Measurements from ENCODE around the gene GATD1.
A peak's percentile ranks its signal among the peaks of the same experiment; 100 is the strongest.

The GATD1 gene, protein sequence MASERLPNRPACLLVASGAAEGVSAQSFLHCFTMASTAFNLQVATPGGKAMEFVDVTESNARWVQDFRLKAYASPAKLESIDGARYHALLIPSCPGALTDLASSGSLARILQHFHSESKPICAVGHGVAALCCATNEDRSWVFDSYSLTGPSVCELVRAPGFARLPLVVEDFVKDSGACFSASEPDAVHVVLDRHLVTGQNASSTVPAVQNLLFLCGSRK

DNA sequence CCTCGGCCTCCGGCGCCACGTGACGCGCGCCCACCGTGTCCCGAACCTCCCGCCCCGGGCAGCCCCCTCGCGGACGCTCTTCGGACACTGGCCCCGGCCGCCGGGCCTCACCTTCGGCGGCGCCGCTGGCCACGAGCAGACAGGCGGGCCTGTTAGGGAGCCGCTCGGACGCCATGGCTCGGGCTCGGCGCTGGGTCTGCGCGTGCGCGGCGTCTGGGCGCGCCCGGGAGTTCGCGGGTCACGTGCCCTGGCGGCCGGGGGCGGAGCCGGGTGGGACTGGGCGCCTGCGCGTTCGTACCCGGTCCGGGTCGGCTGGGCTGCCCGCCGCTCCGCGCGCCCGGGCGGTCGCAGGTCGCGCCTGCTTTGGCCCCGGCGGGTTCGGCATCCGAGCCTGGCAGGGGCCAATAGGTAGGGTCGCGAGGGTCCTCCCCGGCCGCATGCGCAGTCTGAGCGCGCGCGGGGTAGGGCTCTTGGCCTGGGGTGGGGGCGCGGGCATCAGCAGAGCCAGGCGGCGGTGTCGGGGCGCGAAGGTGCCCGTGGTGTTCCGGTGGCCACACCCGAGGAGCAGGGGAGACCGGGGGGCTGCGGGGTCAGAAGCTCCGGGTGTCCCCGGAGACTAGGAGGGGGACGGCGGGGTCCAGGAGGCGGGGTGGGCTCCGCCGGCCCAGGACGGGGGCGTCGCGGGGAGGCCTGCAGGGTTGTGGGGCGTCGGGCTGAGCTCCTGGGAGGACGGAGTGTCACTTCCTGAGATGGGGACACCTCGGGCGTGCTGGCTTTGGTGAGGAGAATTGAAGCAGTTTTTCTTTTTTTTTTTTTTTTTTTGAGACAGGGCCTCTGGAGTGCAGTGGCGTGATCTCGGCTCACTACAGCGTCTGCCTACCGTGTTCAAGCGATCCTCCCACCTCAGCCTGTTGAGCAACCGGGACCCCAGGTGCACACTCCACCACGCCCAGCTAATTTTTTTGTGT, at the start of gene GATD1:
GATD1 (minus strand) TSS at position 200 of the 968 bp plus-strand sequence; CDS start at position 175, 25 bp downstream.
- DNase-seq (ENCODE audit: low read depth in 2 of 2), result peak; percentile 86 to 93

DNA sequence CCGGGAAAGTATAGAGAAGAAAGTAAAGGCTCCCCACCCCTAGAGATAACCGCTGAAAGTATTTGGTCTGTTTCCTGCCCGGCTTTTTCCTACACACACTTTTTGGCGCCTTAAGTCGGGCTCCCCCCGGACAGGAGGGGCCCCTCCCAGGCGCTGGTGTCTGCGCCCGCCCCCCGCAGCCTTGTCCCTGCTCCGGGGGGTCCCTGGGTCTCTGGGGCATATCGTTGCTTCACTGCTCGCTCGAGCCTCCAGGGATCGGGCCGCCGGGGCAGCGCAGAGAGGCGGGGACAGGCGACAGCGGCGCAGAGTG, 49.5 kb upstream of the GATD1 start:
- DNase-seq (ENCODE audit: low read depth in 2 of 2), result no peak

DNA sequence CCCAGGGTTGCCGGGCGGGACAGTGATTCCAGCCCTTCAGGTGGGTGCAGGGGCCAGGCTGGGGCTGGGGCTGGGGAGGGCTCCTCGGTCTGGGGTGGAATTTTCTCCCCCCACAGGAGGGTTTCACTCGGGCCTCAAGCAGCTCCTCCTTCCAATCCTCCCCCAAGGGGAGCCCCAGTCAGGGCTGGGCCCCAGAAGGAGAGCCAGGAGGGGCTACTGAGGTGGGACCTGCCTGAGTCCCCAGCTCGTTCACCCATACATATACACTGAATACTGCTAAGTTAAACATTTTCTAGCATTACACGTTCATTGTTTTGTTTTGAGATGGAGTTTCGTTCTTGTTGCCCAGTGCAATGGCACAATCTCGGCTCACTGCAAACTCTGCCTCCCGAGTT, 48.9 kb upstream of the GATD1 start:
- DNase-seq (ENCODE audit: low read depth in 2 of 2), result no peak

DNA sequence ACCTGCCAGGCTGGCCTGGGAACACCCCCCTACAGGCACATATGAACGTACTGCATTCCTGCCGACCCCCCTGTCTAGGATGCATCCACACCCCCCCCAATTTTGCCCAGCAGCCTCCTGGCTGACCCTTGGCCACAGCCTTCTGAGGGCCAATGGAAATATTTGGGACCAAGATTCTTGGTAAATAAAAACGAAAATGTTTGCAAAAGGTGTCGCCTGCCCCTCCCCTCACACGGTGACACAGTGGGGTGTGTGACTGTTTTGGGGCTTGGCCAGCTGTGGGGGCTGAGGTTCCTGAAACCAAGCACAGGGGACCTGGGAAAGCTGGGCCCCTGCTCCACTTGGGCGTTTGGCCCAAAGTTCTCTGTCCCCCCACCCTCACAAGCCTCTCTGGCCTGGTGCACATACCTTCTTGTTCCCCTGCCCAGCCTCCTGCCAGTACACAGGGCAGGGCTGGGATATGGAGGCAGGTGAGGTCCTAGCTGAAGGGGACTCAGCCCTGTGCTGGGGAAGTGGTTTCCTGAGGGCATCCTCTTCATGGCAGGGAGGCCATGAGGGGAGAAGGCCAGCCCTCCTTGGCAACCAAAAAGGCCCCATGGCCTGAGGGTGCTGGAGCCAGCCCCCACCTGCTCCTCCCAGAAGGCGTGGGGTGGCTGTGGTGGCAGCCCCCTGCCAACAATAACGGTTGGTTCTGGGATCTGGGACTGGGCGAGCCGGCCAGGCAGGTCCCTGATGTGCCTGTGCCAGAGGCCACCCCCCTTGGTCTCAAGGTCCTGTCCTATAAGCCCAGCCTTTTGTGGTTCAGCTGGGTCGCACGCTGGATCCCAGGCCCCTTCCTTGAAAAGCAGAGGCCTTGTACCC, 48.3 kb upstream of the GATD1 start:
- no peak for DNase-seq (ENCODE audit: low read depth in 2 of 2)

DNA sequence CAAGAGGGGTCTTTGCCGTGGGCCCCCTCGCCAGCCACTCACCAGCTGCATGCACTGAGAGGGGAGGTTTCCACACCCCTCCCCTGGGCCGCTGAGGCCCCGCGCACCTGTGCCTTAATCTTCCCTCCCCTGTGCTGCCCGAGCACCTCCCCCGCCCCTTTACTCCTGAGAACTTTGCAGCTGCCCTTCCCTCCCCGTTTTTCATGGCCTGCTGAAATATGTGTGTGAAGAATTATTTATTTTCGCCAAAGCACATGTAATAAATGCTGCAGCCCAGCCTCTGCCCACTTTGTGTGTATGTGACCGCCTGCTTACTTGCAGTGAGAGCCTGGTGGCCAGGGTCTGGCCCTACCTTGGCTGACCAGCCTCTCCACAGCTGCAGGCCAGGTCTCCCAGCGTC, 47.7 kb upstream of the GATD1 start:
- no peak for DNase-seq (ENCODE audit: low read depth in 2 of 2)

DNA sequence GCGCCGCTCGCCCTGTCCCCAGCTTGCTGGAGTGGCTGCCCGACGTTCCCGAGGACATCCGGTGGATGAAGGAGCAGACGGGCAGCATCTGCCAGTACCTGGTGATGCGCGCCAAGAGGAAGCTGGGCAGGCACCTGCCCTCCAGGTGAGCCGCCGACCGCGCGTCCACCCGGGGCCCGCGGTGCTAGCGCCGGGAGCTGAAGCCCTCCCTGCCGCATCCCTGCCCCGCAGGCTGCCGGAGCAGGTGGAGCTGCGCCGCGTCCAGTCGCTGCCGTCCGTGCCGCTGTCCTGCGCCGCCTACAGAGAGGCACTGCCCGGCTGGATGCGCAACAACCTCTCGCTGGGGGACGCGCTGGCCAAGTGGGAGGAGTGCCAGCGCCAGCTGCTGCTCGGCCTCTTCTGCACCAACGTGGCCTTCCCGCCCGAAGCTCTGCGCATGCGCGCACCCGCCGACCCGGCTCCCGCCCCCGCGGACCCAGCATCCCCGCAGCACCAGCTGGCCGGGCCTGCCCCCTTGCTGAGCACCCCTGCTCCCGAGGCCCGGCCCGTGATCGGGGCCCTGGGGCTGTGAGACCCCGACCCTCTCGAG, 47.1 kb upstream of the GATD1 start:
- no peak for DNase-seq (ENCODE audit: low read depth in 2 of 2)

DNA sequence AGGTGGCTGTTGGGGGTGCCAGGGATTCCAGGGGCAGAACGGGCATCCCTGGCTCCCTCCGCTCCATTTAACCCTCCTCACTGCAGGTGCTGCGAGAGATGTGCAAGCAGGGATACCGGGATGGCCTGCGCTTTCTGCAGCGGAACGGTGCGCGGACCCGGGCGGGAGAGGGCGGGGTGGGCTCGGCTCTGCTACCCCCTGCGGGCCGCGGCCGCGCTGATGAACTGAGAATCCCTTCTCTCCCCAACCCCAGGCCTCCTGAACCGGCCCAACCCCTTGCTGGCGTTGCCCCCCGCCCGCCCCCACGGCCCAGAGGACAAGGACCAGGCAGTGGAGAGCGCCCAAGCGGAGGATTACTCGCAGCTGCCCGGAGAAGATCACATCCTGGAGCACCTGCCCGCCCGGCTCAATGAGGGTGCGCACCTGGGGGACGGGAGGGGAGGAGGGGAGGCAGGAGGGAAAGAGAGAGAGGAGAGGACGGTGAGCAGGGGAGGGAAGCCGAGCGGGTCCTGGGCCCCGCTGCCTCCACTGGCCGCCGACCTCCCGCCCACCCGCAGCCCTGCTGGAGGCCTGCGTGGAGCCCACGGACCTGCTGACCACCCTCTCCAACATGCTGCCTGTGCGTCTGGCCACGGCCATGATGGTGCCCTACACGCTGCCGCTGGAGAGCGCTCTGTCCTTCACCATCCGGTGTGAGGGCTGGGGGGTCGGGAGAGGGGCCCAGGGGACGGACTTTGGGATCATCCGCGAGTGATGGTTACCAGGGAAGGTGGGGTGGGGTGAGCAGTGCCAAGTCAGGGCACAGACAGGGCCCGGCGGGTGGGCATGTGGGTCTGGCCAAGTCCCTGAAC, 46.4 kb upstream of the GATD1 start:
- DNase-seq (ENCODE audit: low read depth in 2 of 2), result no peak

DNA sequence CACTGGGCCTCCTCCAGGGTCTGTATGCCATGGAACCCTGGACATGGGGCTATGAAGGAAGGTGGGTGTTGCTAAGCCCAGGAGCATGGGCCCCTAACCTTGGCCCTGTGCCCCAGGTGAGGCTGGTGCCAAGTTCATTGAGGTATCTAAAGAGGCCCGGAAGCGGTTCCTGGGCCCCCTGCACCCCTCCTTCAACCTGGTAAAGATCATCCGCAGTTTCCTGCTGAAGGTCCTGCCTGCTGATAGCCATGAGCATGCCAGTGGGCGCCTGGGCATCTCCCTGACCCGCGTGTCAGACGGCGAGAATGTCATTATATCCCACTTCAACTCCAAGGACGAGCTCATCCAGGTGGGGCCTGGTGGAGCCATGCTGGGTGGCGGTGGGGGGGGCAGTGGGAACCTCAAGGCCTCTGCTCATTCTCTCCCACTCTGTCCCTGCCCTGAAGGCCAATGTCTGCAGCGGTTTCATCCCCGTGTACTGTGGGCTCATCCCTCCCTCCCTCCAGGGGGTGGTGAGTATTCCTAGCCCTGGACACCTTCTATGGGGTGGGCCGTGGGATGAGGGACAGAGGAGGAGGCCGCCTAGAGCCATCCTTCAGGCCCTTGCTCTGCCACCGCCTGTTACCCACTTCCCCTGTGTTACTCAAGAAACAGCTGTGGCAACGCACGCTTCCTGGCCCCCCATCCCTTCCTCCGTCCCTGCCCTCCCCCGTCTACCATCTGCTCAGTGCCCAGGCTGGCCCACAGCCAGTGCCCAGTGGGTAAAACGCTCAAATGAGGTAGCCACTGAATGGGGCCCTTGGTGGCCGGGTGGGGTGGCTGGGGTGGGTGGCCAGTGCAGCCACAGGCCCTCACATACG, 44.5 kb upstream of the GATD1 start:
- DNase-seq (ENCODE audit: low read depth in 2 of 2), result no peak

DNA sequence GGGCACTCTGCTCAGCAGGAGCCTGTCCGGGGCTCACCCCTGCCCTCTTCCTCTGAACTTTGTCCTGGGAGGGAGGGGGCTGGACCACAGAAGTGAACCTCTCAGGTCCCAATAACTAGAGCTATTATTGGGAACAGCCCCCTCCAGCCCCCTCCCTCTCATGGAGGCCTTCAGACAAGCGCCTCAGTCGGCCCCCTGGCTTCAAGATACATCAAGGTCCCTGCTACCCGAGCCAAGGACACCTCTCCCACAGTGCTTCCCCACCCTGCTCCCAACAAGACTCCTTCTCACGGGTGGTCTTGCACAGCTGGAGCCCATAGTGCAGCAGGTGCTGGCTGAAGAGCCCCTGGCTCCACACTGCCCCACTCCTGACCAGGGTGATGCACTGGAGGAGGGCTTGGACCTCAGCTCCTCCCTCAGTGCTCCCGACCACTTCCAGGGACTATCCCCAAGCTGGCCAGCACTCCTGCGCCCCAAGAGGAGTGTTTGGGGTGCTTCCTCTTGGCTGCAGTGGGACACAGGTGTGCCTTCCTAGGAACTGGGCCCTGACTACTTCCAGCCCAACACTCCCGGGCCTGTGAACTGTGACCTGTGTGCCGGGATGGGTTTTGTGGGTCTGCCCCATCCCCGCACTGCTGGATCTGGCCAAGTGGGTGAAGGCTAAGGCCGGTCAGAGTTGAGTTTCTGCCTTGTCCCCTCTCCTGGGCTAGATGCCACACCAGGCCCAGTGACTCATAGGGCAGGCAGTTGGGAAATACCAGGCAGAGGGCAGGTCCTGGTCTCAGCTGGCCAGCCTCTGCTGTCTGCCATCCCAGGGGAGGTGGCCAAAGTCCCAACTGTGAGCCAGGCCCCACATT, 43.6 kb upstream of the GATD1 start:
- DNase-seq (ENCODE audit: low read depth in 2 of 2), result no peak

DNA sequence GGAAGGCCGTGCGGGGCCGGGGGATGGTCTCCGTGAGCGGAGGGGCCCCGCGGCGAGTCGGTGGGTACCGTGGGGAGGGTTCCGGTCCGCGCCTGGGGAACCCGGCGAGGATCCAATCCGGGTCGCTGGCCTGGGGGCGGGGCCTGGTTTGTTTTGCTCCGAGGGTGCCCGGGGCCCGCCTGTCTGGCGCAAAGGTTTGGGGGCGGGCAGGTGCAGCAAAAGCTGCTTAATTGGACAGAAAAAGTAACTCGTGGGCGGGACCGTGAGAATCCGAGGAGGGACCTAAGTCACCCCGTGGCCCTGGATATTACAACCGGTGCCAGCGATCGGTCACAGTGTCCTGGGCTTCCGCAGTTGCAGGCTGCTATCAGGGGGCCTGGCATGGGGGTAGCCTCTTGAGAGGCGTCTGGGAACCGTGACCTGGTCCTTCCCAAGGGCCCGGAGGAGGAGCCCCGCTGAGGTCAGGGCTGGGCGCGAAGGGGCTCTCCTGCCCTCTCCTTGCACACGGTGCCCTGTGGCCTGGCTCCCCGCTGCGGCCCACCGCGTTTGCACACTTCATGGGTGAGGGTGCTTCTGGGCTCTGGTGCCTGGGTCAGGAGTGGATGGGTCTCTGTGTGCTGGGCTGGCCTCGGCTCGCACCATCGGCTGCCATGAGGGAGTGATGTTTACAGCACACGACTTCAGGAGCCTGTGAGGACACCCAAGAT, 42.8 kb upstream of the GATD1 start:
- peak; percentile 86 to 89 for DNase-seq (ENCODE audit: low read depth in 2 of 2)

DNA sequence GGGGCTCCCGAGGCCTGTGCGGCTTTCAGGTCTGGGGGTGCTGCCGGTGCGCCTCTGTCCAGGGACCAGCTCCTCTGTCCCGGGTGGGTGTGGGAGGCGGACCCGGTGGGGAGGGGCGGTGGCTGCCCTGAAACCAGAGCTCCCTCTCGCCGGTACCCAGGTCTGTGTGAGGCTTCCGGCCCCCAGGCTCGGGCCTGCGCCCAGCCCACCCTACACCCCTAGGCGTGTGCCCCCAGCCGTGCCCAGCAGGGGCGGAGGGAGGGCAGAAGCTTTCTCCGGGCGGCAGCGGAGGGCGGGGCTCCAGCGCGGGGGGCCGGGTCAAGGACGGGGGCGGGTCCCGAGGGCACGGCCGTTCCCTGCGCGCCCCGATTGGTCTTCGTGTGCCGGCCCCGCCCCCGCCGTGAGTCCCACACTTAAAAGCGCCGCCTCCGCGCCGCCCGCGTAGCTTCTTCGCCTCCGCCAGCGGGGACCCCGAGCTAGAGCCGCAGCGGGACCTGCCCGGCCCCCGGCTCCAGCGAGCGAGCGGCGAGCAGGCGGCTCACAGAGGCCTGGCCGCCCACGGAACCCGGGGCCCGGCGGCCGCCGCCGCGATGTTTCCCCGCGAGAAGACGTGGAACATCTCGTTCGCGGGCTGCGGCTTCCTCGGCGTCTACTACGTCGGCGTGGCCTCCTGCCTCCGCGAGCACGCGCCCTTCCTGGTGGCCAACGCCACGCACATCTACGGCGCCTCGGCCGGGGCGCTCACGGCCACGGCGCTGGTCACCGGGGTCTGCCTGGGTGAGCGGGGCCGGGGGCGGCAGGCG, 42.0 kb upstream of the GATD1 start:
- DNase-seq (ENCODE audit: low read depth in 2 of 2), result peak; percentile 86 to 92

DNA sequence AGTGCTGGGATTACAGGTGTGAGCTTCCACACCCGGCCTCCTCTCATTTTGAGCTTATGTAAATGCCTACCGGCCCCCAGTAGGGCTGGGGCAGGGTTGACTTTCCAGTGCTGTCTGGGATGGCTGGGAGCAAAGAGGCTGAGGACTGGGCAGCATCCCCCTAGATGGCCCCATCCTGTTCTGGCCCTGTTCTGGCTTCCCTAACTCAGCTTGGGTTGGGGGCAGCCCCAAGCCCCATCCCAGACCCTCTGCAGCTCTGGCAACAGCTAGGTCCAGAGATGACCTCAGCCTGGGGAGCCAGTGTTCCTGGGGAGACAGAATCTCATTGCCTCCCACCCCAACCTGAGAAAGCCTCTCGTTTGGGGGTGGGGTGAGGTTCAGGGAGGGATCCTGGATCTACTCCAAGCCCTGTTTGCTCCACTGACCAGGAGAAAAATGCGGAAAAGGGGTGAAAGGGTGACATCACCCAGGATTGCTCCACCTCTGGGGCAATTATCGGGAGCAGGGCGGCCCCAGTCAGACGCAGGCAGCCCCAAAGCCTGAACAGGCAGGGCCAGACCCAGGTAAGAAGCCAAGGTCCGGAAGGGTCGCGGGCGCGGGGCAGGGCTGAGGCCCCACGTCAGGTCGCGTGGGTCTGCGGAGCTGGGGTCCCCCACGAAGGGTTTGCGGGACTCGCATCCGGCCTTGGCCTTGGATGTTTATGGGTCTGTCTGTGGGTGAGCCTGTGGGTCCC, 41.3 kb upstream of the GATD1 start, which contains the start of gene PNPLA2:
PNPLA2 (plus strand) TSS at position 519 of the 733 bp plus-strand sequence. CDS start 805 bp downstream, outside the sequence.
- DNase-seq (ENCODE audit: low read depth in 2 of 2), result no peak

DNA sequence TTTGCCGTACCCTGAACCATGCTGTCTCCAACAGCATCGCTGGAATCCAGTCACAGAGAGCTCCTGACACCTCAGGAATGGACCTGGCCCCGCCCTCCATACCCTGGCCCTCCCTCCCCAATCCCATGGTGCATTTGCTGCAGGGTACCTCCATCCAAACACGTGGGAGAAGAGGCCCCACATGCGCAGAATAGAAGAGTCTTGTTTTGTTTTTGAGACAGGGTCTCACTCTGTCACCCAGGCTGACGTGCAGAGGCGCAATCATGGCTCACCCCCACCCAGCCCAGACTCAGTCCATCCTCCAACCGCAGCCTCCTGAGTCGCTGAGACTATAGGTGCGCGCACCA, 39.1 kb upstream of the GATD1 start:
- DNase-seq (ENCODE audit: low read depth in 2 of 2), result no peak

DNA sequence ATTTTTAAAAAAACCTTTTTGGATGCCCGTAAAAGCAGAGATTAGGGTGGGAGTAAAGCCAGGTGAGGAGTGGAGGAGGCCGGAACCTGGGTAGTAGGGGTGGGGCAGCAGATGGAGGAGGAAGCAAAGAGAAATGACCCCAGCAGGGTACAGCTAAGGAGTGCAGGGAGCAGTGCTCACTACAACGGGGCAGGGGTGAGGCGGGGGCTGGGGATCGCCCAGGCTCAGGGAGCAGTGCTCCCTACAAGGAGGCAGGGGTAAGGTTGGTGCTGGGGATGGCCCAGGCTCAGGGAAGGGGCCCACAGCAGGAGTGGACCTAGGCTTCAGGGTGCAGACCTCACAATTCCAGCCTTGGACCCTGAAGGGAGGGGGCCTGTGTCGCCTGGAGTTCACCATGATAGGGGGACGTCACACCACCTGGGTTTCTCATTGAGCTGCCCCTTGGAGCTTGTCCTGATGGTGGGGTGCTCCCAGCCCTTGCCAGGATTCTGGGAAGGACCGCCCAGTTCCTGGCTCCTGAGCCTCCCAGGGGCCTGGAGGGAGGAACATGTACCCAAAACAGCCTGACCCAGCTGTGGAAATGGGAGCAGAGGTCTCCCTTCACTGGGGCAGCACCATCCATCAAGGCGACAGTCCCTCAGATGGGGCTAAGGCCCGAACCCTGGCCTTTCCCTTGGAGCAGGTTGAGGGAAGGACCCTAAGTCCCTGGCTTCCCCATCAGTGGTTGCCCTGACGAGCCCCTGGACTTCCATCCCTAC, 38.6 kb upstream of the GATD1 start:
- no peak for DNase-seq (ENCODE audit: low read depth in 2 of 2)

DNA sequence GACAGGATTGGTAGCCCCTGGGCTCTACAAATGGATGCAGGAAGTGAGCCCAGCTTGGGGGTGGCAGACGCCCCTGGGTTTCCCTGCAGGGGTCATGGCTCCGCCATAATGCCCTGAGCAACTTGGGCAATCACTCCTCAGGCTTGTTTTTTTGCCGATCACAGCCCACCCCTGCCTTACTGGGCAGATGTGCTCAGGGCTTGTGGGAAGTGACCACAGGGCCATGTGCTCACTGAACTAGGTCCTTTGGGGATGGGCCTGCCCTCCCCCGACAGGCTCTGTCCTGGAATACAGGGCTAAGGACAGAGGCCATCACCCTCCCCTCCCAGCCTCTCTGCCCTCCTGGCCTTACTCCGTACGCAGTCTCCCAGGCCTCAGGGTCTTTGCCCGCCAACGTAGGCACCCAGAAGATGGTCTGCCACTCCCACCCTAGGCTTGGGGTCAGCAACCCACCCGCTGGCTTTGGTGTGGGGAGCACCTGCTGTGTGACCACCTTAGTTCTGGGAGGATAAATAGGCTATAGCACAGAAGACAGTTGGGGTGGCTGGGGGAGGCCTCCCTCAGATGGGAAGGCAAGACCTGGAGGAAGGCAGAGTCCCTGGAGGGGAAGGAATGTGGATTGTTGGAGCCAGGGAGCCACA, 36.3 kb upstream of the GATD1 start:
- DNase-seq (ENCODE audit: low read depth in 2 of 2), result no peak

DNA sequence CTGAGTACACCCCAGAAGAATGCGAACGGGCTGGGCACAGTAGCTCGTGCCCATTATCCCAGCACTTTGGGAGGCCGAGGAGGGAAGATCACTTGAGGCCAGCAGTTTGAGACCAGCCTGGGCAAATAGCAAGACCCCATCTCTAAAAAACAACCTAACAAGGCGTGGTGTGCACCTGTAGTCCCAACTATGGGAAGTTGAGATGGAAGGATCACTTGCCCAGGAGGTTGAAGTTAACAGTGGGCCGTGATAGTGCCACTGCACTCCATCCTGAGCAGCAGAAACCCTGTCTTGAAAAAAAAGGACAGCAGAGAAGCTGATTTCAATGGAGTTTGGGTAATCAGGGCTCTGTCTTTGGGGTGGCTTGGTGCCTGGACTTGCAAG, 35.8 kb upstream of the GATD1 start:
- no peak for DNase-seq (ENCODE audit: low read depth in 2 of 2)
